GM19395 (cell line): ENCODE results near the gene SIRT1.
"Not testable (repeated sequence)": the region's sequence is repeated elsewhere in the genome, so short reads cannot be mapped to it uniquely, and the experiment has no call there.

ENCODE experiments used
- ATAC-seq: cut with Tn5 transposase; IDR thresholded peaks from one replicate; pipeline ENCODE4 v1.9.1; 2021; ENCODE audit warnings: mild to moderate bottlenecking, moderate library complexity; ENCODE audit not compliant: unreplicated experiment

SIRT1 gene

GRCh38 chr10:67884313-67884841 lies at the start of gene SIRT1:
SIRT1 (plus strand) TSS chr10:67884656; CDS start chr10:67884722, 66 bp downstream.
- ATAC-seq: peak; percentile 86

DNA sequence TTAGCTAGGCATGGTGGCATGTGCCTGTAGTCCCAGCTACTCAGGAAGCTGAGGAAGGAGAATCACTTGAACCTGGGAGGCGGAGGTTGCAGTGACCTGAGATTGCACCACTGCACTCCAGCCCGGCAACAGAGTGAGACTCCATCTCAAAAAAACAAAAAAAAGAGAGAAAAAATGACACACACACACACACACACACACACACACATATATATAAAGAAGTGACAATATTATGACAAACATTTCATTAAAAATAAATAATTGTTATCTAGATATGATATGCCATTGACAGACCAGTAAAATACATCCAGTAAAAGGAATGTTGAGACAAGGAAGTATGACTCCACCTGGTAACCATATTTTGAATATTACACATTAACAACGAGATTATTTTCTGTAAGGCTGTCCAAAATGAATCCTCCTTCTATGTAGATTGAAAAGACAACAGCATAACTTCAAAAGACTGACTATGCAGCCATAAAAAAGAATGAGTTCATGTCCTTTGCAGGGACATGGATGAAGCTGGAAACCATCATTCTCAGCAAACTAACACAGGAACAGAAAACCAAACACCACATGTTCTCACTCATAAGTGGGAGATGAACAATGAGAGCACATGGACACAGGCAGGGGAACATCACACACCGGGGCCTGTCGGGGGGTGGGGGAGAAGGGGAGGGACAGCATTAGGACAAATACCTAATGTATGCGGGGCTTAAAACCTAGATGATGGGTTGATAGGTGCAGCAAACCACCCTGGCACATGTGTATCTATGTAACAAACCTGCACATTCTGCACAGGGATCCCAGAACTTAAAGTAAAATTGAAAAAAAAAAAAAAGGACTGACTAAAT lies 48.7 kb upstream of the SIRT1 start:
- ATAC-seq: not testable (repeated sequence)

- ATAC-seq: no peak
Observed at GRCh38 chr10:67836488-67836887, 48.0 kb upstream of the SIRT1 start.

GRCh38 chr10:67836972-67837371 lies 47.5 kb upstream of the SIRT1 start:
- no peak for ATAC-seq

DNA sequence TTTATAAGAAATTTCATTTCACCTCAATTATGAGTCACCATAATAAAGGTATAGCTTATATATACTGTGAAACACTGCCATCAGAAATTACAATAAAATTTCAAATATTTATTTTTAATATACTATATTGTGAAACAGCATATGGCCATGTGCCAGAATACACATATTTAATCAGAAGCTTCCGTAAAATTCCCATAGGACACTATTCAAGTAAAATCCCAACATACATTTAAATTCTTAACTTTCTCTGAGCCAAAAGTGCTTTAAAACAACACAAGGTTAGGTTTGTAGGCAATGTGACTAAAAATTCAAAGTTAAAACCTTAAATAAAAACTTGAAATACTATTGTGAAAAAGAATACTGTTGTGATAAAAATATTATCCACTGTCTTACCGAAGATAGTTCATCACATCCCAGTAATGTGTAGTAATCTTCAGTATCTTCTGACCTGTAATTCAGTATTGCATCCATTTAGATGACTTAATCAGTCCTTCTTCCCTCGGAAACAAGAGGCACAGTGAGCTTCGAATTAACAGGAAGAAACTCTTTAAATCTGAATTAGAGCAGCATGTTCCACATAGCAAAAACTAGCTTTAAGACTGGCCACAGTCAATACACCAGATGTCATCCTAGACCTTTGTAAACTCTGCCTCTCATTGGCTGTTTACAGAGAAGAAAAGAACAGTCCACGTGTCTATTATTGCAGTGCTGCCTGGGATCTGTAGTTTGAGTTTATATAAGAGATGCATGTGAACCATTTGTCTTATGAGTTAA lies 46.7 kb upstream of the SIRT1 start, which contains the start of gene DNAJC12:
DNAJC12 (minus strand) TSS at position 648 of the 774 bp plus-strand sequence; CDS start at position 471, 177 bp downstream.
- ATAC-seq: peak; percentile 78

- ATAC-seq: not testable (repeated sequence)
Observed at GRCh38 chr10:67839511-67839910, 44.9 kb upstream of the SIRT1 start.

GRCh38 chr10:67839951-67840350 lies 44.5 kb upstream of the SIRT1 start:
- ATAC-seq: no peak

DNA sequence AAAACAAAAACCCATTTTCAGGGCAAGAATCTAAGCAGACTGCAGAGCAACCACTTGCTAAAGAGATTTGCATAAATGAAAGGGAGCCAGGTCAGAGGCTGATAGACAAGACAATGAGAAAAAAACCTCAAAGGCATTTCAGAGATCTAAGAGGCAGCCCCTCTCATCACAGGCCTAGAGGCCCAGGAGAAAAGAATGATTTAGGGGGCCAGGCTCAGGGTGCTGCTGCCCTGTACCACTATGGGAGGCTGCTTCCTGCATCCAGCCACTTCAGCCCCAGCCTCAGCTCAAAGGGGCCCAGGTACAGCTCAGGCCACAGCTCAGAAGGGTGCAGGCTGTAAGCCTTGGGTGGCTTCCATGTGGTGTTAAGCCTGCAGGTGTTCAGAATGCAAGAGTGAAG lies 42.7 kb upstream of the SIRT1 start:
- ATAC-seq: no peak

DNA sequence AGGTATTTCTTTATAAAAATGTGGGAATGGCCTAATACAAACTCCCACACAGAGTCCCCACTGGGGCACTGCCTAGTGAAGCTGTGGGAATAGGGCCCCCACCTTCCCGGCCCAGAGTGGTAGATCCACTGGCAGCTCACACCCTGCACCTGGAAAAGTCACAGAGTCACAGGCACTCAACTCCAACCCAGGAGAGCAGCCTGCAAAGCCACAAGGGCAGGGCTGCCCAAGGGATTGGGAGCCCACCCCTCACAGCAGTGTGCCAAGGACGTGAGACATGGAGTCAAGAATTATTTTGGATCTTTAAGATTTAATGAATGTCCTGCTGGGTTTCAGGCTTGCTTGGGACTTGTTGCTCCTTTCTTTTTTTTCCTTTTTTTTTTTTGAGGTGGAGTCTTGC lies 41.2 kb upstream of the SIRT1 start:
- no peak for ATAC-seq

GRCh38 chr10:67849331-67850011 lies 35.0 kb upstream of the SIRT1 start:
- ATAC-seq: peak; percentile 97

DNA sequence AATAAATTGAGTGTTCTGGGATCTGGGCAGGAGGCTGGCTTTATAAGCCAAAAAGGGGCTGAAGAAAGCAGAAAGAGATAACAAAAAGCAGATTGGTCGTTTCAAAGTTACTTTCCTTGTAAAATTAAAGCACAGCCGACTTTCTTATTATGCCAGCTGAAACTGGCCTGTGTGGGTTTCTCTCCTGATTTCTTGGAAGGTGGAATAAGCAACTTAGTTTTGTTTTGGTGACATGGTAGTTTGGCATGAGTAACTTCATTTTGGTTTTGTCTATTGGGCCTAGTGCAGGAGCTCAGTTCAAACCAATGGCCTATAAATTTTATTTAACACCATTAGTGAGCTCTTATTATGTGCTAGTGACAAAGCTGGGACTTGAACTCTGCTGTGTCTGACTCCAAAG lies 33.3 kb upstream of the SIRT1 start:
- no peak for ATAC-seq

GRCh38 chr10:67852761-67853160 lies 31.7 kb upstream of the SIRT1 start:
- no peak for ATAC-seq

DNA sequence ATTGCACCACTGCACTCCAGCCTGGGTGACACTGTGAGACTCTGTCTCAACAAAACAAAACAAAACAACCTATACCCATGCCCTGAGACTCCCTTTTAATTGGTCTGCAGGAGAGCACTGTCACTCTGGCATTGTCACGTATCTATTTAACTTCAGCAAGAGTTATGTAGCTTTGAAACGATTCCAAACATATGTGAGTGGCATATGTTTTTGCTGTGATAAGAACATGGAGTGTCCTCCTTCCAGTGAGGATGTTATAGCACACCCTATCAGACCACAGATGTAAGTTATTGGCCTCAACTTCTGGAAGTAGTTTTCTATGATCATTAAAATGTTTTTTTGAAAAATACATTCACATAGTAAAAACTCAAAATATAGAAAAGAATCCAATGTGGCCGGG lies 30.9 kb upstream of the SIRT1 start:
- no peak for ATAC-seq

- no peak for ATAC-seq
Observed at GRCh38 chr10:67858971-67859370, 25.5 kb upstream of the SIRT1 start.

DNA sequence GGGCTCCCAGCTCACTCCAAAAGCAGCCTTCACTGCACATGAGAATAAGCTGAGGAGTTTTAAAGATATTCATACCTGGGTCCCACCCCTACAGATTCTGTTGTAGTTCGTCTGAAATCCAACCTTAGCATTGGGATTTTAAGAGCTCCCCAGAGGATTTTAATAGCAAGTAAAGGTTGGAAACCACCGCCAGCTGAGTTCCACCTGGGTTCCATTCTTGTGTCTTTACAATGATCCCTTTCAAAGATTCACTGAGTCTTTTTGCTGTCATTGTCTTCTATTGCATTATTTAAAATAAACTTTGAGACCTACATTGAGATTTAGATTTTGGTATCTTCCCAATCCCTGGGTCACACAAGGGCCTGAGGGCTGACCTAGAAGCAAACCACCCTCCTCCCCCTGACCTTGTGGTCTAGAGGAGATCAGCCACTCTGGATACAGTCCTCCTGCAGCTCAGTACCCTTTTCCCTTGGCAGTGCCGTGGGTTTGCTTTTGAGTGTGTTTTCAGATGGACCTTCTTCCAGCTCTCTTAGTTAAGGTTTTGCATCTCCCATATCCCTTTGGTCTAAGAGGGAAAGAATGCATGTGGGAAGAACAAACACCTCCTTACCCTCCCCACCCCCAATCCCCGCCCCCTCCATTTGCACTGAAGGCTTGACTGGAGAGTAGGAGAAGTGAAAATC lies 22.6 kb upstream of the SIRT1 start:
- ATAC-seq: no peak

DNA sequence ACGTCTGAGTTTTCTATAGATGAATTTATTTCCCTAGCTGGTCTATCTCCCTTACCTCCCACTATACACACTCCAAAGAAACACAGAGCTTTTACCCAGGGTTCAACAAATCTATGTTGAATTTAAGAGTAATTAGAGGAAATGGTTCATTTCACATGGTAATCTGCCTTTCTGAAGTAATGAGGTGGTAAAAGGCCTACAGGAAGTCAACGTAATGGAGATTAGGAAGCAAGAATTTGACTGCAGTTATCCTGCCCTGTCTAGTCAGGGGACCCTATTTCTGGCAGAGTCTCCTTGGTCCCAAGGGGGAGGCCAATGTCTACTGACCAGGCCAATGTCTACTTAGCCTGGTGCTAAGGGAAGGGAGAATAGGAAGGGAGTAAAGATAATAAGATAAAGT lies 21.4 kb upstream of the SIRT1 start:
- no peak for ATAC-seq

DNA sequence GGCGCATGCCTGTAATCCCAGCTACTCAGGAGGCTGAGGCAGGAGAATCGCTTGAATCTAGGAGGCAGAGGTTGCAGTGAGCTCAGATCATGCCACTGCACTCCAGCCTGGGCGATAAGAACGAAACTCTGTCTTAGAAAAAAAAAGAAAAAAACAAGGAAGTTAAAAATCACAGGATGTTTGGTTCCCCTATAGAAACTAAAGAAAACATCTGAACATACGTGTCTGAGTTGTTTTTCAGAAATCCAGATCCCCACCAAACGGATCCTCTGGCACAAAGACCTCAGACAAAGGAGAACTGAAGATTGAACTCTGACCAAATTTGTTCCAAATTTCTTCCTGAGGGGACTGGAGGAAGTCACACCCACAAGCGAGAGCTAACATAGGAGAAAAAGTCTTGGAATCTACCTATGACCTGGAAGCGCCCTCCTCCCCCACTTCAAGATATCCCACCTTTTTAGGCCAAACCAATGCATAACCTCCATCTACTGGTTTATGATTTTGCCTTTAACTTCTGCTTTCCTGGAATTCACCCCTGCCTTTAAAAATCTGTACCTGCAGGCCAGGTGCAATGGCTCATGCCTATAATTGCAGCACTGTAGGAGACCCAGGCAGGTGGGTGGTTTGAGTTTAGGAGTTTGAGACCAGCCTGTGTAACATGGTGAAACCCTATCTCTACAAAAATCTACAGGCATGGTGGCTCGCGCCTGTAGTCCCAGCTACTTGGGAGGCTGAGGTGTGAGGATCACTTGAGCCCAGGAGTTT lies 19.7 kb upstream of the SIRT1 start:
- ATAC-seq: no peak

DNA sequence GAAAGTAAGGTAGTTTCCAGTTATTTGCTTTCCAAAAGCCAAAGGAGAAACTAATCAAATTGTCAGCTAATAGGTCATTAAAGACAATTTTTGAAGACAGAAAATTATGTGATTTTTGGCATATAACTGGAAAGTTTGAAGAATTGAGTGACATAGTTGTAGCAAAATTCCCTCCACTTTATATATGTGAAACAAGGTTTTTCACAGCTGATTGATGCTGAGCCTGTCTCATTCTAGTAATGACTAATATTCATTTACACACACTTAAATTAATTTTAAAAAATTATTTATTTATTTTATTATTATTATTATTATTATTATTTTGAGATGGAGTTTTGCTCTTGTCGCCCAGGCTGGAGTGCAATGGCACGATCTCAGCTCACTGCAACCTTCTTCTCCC lies 16.3 kb upstream of the SIRT1 start:
- no peak for ATAC-seq

- no peak for ATAC-seq
Observed at GRCh38 chr10:67869996-67870395, 14.5 kb upstream of the SIRT1 start.
